DND-41 (cell line): ENCODE data around the gene MGAT2.

Experiments used
- ATAC-seq: fragments of 200-7000 bp; cut with Tn5 transposase; 3 replicates; pipeline ENCODE4 v1.9.1; 2021; ENCODE audit warnings: low read depth; ENCODE audit not compliant: insufficient read depth
- DNase-seq: peaks from one replicate; pipeline ENCODE4 v3.0.0-alpha.2; 2020
- H2AFZ ChIP-seq: 2 replicates; pipeline ENCODE4 v1.6.0; 2012; ENCODE audit warnings: low read depth, low read length
- H3K27ac ChIP-seq: 2 replicates; pipeline ENCODE4 v1.5.1; 2012; ENCODE audit warnings: low read length, inconsistent platforms
- H3K27me3 ChIP-seq: fragments of 200-600 bp; sonication (generic); 2 replicates; pipeline ENCODE4 v1.6.0; 2012; ENCODE audit warnings: low read length, mild to moderate bottlenecking, inconsistent platforms; ENCODE audit not compliant: insufficient read depth, poor library complexity
- H3K36me3 ChIP-seq: 2 replicates; pipeline ENCODE4 v1.5.1; 2012; ENCODE audit warnings: low read length, inconsistent platforms; ENCODE audit not compliant: insufficient read depth
- H3K4me1 ChIP-seq: 2 replicates; pipeline ENCODE4 v1.5.1; 2012; ENCODE audit warnings: mild to moderate bottlenecking, low read length; ENCODE audit not compliant: insufficient read depth
- H3K4me2 ChIP-seq: 2 replicates; pipeline ENCODE4 v1.6.0; 2012; ENCODE audit warnings: mild to moderate bottlenecking, moderate library complexity, low read length, inconsistent platforms; ENCODE audit not compliant: insufficient read depth
- H3K4me3 ChIP-seq, 2 experiments: fragments of 200-600 bp in 1 of 2; shearing (Covaris generic) in 1 of 2; 2 replicates each; pipeline ENCODE4 v1.5.1; 2012 to 2016; ENCODE audit warnings: inconsistent platforms in 2 of 2, low read length in 2 of 2, mild to moderate bottlenecking in 2 of 2, low read depth in 1 of 2, moderate library complexity in 1 of 2
- H3K79me2 ChIP-seq: 2 replicates; pipeline ENCODE4 v1.6.0; 2012; ENCODE audit warnings: low read length, inconsistent platforms; ENCODE audit not compliant: insufficient read depth
- H3K9ac ChIP-seq: 2 replicates; pipeline ENCODE4 v1.6.0; 2012; ENCODE audit warnings: low read depth, mild to moderate bottlenecking, inconsistent platforms, low read length, moderate library complexity
- H3K9me3 ChIP-seq: 2 replicates; pipeline ENCODE4 v1.5.1; 2012; ENCODE audit warnings: low read length, moderate library complexity, mild to moderate bottlenecking, inconsistent platforms; ENCODE audit not compliant: insufficient read depth, severe bottlenecking
- H4K20me1 ChIP-seq: 2 replicates; pipeline ENCODE4 v1.6.0; 2012; ENCODE audit warnings: low read length; ENCODE audit not compliant: insufficient read depth
- CTCF ChIP-seq: IDR thresholded peaks from 2 replicates; pipeline ENCODE4 v1.5.1; 2012; ENCODE audit warnings: borderline replicate concordance, low read length, moderate library complexity, mild to moderate bottlenecking; ENCODE audit not compliant: poor library complexity, severe bottlenecking; ENCODE audit errors: extremely low read depth
- EZH2 ChIP-seq: IDR thresholded peaks from 3 replicates; pipeline ENCODE4 v1.6.1; 2012; ENCODE audit warnings: borderline replicate concordance, low read depth, mild to moderate bottlenecking, moderate library complexity, low read length, inconsistent platforms; ENCODE audit not compliant: severe bottlenecking

The MGAT2 gene

GRCh38 chr14:49586673-49587460 is 33.7 kb upstream of the MGAT2 start:
- Histone ChIP-seq H3K4me1 (peaks cover 43% of the 10 kb centered on the region), H3K79me2 (peaks cover 43% of the 10 kb centered on the region), H2AFZ (peak overlapping the region; percentile 59), H3K27ac (peak overlapping the region; percentile 56), H3K9ac (peak overlapping the region; percentile 33), H3K36me3 (peaks cover 33% of the 10 kb centered on the region), H3K4me3 (peak overlapping the region; percentile 5 to 87; a peak in 3 of 4 replicates), H3K4me2 (peak overlapping the region; percentile 57), H3K9me3 (no peaks in the 10 kb centered on the region), H4K20me1 (peaks cover 35% of the 10 kb centered on the region), H3K27me3 (no peaks in the 10 kb centered on the region)
- peak; percentile 73 for DNase-seq
- TF ChIP-seq CTCF (peak; percentile 88), EZH2 (no peak)
- ATAC-seq, result peak; percentile 41

- ATAC-seq (no peak), DNase-seq (no peak)
- no peak for TF ChIP-seq EZH2
- TF ChIP-seq CTCF, result no peak
- Histone ChIP-seq H3K27me3 (no peaks in the 10 kb centered on the region), H3K9ac (no peak overlapping the region), H3K79me2 (peaks cover 18% of the 10 kb centered on the region), H3K4me3 (no peak overlapping the region), H2AFZ (no peak overlapping the region), H3K36me3 (peaks cover 8% of the 10 kb centered on the region), H3K4me2 (no peak overlapping the region), H3K4me1 (peaks cover 21% of the 10 kb centered on the region), H4K20me1 (peaks cover 11% of the 10 kb centered on the region), H3K27ac (no peak overlapping the region), H3K9me3 (no peaks in the 10 kb centered on the region)
Observed at GRCh38 chr14:49589387-49589786, 31.2 kb upstream of the MGAT2 start.

- Histone ChIP-seq H3K27me3 (no peaks in the 10 kb centered on the region), H3K4me2 (no peak overlapping the region), H2AFZ (no peak overlapping the region), H3K27ac (no peak overlapping the region), H3K79me2 (peaks cover 9% of the 10 kb centered on the region), H3K4me3 (no peak overlapping the region), H3K36me3 (no peaks in the 10 kb centered on the region), H3K9ac (no peak overlapping the region), H3K4me1 (peaks cover 11% of the 10 kb centered on the region), H3K9me3 (no peaks in the 10 kb centered on the region), H4K20me1 (no peaks in the 10 kb centered on the region)
- no peak for ATAC-seq
- DNase-seq, result no peak
- TF ChIP-seq CTCF (no peak), EZH2 (no peak)
Observed at GRCh38 chr14:49593016-49593415, 27.6 kb upstream of the MGAT2 start.
